Limb (tissue), 2 donors: Measurements from ENCODE around the gene CYP4F8.
A peak's percentile ranks its signal among the peaks of the same experiment; 100 is the strongest.
"Not testable (repeated sequence)": the region's sequence is repeated elsewhere in the genome, so short reads cannot be mapped to it uniquely, and the experiment has no call there.

Experiments used
- DNase-seq, 2 donors: peaks; one replicate each; pipeline ENCODE4 v3.0.0-alpha.2; 2016; ENCODE audit errors: extremely low spot score in 2 of 2

CYP4F8 gene

DNA sequence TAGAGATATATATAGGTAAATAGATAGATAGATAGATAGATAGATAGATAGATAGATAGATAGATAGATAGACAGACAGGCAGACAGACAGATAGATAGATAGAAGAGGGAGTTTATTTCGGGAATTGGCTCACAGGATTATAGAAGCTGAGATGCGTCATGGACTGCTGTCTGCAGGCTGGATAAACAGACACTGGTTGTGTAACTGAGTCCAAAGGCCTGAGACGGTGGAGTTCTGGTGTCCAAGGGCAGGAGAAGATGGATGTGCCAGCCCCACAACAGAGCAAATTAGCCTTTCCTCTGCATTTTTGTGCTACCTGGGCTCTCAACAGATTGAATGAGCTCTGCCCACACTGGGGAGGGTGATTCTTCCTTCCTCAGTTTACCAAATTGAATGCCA, 28.4 kb downstream of the CYP4F8 start:
- DNase-seq, result no peak

DNA sequence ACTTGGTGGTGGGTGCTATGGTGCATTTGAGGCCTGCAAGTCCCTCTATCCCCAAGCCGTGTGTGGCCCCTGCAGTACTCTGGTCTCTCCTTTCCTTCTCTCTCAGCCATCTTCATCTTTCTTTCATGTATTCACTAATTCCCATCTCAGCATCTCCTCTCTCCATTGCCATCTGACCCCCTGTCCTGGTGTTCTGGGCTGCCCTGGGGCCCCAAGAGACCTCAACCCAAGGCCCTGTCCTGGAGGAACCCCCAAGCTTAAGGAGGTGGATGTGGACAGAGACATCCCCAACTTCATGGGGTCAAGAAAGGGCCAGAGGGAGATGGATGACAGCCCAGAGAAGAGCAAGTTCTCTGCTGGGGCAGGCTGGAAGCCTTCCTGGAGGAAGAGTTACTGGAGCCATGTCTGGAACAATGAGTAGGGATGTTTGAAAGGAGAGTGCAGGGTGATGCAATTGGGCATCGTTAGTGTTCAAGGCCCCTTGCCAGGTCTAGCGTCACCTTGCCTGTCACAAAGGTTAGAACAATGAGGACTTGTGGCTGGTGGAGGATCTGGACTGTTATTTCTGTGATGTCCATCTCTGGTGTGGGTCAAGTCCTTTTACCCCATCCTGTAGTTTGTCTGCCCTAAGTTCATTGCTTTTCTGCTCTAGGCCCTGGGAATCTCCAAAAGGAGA, 29.2 kb downstream of the CYP4F8 start:
- no peak for DNase-seq

DNA sequence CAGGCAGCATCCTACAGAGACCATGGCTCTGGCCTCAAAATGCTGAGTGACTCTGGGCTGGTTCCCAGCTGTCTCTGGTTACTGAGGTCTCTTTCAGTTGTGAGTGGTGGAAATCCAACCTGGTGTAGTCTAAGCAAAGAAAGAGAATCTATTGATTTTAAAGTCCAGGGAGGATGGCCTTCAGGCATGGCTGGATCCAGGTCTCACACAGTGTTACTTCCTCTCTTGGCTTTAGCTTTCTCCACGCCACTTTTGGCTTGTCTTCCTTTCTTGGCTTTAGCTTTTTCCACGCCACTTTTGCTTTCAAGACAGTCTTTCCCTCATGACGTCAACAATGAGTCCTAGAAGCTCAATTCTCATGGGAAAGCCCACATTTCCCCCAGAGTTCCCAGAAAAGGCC, 29.8 kb downstream of the CYP4F8 start:
- no peak for DNase-seq

DNA sequence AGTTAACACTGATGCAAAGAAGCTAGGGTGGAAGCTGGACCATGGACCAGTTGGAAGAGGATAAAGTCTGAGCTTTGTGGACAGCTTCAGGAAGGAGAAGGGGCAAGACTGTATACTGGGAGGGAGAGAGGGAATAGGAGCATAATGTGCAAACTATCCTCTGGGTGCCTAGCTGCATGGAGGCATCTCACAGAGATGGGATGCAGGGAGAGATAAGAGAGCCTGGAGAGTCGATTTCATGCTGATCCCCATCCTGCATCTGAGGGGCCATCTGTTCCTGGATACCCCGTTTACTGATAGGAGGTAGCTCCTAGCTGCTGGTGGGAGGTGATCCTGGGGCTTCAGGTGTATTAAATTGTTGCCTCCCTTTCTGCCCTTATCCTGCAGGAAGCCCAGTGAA, 34.5 kb downstream of the CYP4F8 start:
- DNase-seq, result no peak

DNA sequence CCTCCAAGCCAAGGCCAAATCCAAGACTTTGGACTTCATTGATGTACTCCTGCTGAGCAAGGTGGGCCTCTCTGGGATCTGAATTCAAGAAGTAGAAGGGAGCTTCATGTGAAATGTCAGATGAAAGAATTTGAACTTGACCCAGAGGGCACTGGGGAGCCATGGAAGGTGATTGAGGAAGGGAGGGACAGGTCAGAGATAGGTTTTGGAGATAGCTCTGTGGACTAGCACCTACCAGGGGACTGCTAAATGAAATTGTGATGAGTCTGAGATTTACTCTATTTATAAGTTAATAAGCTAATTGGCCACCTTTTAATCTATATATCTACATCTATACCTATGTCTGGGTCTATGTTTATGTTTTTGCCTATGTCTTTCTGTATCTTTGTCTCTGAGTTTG, 35.1 kb downstream of the CYP4F8 start:
- not testable (repeated sequence) for DNase-seq

DNA sequence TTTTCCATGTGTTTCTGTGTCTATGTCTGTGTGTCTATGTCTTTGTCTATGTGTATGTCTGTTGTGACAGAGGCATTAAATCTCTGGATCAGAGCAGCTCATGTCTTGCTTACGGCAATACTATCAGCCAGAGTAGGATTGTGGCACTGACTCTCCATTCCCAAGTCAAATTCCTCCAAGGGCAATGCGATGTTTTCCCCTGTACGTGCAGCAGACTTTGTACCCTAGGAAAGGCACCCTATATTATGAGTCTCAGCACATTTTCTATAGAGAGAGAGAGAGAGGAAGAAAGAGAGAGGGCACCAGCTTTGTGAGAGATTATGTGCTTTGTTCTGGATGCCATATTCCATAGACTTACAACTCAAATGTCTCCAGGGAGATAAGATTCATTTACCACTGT, 36.8 kb downstream of the CYP4F8 start:
- no peak for DNase-seq

DNA sequence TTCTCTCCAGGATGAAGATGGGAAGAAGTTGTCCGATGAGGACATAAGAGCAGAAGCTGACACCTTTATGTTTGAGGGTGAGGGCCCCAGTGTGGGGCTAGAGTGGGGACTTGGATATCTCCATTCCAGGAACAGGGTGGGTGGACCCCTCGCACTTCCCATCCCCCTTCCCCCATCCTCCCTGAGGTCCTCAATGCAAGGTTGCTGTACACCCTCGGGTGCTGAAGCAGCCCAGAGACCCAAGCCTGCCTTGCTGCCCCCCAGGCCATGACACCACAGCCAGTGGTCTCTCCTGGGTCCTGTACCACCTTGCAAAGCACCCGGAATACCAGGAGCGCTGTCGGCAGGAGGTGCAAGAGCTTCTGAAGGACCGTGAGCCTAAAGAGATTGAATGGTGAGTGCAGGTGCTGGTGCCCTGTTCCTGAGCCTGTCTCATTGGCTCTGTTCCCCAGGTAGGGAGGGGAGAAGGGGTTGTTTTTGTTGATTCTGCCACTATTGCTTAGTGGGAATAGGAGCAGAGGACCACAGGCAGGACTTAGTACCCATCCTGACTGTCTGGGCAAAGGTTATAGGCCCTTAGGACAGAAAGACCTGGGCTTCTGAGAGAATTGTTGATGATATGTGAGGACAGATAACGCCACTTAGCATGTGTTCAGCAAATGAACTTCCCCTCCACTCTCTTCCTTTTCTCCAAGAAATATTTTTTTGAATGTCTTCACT, 37.7 kb downstream of the CYP4F8 start:
- DNase-seq, result no peak

DNA sequence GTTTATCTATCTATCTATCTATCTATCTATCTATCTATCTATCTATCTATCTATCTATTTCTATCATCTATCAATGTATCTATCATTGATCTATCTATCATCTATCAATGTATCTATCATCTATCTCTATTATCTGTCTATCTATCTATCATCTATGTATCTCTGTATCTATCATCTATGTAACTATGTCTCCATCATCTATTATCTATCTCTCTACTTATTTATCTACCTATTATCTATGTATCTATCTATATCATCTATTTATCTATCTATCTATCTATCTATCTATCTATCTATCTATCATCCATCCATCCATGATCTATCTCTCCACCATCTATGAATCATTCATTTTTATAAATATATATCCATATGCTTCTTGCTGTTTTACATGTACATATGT, 41.4 kb downstream of the CYP4F8 start:
- no peak for DNase-seq

DNA sequence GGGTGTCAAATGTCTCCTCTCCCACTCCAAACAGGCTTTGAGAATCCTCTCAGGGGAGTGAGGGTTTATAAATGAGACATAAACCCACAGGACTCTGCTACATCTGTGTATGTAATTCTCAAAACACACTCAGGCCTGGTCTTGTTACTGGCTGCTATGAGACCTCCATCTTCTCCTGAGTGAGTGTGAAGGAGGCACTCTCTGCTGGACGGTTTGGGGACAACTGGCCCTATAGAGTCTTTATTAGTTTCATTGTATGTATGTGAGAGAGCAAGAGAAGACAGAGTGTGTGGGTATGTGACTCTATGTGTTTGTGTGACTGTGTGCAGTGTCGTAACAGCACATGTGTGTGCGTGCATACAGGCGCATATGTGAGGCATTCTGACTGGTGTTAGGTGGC, 48.2 kb downstream of the CYP4F8 start:
- no peak for DNase-seq

DNA sequence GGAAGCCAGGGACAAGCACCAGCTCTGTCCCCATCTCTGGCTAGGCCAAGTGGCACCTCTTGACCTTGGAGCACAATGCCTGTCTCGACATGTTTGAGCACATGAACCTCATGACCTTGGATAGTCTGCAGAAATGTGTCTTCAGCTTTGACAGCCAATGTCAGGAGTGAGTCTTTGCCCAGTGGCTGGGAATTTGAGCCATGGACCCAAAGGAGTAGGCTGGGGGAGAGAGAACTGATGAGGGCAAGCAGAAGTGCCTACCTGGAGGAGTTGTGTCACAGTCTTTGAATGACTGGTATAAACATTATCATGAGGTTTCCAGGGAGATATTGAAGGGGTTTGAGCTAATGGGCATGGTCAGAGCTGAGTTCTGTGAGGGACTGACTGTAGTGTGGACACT, 51.2 kb downstream of the CYP4F8 start:
- no peak for DNase-seq

DNA sequence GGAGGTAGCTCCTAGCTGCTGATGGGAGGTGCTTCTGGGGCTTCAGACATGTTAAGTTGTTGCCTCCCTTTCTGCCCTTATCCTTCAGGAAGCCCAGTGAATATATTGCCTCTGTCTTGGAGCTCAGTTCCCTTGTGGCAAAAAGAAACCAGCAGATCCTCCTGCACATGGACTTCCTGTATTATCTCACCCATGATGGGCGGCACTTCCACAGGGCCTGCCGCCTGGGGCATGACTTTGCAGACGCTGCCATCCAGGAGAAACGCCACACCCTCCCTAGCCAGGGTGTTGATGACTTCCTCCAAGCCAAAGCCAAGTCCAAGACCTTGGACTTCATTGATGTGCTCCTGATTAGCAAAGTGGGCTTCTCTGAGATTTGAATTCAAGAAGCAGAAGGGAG, 51.9 kb downstream of the CYP4F8 start:
- DNase-seq, result no peak

DNA sequence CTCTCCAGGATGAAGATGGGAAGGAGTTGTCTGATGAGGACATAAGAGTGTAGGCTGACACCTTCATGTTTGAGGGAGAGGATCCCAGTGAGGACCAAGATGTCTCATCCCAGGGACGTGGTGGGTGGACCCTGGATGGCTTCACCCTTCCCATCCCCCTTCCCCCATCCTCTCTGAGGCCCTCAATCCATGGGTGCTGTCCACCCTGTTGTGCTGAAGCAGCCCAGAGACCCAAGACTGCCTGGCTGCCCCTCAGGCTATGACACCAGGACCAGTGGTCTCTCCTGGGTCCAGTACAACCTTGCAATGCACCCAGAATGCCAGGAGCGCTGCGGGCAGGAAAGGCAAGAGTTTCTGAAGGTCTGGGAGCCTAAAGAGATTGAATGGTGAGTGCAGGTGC, 54.4 kb downstream of the CYP4F8 start:
- DNase-seq, result no peak

DNA sequence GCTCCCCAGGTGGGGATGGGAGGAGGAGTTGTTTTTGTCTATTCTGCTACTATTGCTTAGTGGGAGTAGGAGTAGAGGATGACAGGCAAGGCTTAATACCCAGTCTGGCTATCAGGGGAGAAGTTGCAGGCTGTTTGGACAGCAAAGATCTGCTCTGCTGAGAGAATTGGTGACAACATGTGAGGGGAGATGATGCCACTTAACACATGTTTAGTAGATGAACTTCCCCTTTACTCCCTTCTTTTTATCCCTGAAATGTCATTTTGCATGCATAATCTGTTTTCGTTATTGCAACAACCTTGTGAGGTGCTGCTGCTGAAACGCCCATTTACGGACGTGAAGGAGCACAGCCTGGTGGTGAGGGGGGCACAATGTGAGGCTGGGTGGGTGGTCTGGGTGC, 54.9 kb downstream of the CYP4F8 start:
- DNase-seq, result no peak

DNA sequence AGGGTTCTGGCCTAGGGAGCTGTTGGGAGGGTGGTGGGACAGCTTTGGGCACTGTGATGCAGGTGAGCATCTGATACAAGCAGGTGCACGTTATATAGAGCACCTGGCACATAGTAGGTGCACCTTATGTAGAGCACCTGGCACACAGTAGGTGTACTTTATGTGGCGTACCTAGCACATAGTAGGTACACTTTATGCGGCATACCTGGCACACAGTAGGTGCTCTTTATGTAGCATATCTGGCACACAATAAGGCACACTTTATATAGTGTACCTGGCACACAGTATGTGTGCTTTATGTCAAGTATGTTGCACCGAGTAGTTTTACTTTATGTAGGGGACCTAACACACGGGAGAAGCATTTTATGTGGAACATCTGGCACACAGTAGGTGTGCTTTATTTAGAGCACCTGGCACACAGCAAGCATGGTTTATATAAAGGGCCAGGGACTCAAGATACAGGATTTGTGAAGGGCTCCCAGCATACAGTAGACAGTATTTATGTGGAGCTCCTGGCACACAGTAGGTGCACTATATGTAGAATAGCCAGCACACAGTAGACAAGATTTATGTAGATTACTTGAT, 56.3 kb downstream of the CYP4F8 start:
- no peak for DNase-seq

DNA sequence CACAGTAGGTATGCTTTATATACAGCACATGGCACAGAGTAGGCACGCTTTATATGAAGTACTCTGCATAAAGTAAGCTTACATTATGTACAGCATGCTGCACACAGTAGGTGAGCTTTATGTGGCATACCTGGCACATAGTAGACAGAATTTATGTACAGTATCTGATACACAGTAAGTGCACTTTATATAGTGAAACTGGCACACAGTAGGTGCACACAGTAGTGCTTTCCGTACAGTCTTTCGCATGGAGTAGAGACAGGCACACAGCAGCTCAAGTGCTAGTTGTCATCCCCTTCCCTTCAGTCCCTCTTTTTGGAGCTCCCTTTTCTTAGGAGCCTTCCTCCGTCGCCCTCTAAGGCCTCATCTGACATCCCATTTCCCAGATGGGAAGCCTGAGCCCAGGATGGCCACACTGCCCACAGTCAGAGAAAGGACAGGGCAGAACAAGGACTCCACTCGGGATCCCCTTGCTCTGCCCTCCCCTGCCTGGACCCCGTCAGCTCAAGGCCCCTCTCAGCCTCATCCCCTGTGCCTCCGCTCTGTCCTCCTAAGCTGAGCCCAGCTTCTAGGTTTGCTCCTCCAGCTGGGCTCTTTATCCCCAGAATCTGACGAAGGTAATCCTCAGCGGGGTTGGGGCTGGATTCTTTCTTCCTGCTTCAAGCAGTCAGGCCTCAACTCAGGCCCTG, 57.0 kb downstream of the CYP4F8 start:
- DNase-seq, result no peak

DNA sequence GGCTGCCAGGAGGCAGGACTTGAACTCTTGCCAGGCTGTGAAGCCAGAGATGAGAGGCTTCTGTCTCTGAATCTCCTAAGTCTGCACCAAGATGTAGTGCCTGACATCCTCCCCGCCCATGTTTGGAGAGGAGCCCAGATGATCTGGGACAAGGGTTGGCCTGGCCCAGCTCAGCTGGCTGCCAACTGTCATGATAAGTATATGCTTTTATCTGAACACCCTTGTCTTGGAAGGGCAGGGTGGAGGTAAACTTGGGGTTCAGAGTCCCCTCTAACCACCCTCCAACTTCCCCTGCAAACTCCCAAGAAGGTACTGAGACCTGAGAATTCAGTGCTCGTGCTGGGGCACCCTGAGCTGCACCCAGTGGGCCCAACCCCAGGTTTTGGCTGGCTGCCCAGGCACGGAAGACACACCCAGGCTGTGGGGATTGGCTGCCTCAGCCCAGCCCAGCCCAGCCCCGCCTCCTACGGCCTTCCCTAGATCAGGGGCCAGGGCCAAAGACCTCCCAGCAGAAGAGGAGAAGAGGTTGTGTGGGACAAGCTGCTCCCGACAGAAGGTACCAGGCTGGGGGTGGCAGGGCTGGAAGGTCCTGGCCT, 57.7 kb downstream of the CYP4F8 start, which contains the start of gene CYP4F12:
Gene CYP4F12, plus strand, starts transcription at position 508 of the 596 bp plus-strand sequence. CDS start 443 bp downstream, outside the sequence.
- DNase-seq, result peak; percentile 2 to 35

DNA sequence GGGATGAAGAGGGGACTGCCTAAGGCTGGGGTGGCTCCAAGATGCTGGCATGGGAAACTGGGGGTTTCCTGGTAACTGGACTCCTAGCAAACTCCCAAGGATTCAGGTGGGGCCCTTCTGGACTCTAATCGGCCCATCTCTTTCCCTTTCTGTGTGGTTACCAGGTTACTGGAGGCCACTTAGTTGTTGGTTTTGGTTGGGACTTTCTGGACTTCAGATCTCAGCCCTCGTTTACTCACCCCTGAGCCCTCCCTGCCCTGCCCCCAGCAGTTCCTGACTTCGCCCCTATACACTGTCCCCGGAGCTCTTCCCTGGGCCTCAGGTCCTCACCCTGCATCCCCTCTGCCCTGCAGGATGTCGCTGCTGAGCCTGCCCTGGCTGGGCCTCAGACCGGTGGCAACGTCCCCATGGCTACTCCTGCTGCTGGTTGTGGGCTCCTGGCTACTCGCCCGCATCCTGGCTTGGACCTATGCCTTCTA, 58.2 kb downstream of the CYP4F8 start:
- no peak for DNase-seq

DNA sequence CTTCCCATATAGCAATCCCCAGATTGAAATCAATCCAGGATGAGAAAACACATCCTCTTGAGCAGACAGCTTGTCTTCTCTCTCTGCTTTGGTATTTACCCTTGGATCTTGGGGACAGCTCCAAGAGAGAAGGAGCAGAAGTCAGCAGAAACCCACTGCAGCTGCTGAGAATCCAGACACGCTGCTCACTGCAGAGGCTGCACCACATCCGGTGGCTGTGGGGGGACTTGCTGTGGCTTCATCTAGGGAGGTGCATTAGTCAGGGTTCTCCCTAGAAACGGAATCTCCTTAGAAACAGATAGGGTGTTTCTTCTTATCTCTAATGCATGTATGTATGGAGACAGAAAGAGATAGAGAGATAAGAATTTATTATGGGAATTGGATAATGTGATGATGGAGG, 60.5 kb downstream of the CYP4F8 start:
- DNase-seq, result no peak

DNA sequence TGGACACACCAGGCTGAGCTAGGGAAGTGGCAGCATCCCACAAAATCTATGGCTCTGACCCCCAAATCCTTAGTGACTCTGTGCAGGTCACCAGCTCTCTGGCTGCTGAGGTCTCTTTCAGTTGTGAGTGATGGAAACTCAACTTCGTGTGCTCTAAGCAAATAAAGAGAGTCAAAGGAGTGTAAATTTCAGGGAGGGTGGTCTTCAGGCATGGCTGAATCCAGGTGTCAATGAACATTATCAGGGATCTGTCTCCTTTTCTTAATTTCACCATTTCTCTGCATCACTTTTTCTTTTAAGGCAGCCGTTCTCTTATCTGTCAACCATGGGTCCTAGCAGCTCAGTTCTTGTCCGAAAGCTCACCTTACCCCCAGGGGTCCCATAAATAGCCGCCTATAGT, 64.1 kb downstream of the CYP4F8 start:
- DNase-seq, result no peak

DNA sequence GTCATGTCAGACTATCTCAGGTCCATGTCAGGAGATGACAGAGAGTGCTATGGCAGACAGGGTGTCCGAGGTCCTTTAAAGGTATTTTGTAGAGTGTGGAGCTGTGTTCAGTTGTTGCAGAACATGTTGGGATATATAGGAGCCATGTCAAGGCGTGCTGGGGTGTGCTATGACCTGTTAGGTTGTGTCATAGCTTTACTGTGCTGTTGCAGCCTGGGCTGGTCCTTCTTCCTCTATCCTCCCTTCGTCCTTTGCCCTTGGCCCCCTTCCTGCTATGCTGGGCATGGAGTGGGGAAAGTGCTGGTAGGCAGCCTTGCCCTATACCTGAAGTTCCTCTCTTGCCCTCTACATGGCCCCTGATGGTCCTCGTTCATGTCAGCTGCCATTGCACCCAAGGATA, 64.8 kb downstream of the CYP4F8 start:
- not testable (repeated sequence) for DNase-seq
